AG04450 (cell line): ENCODE data around the gene MCTP1. TPM values are rescaled to one million over a fixed set of nuclear protein-coding genes. Genes with fewer than 3 reads are reported as not detected.

Experiments
- CTCF ChIA-PET: fragments of 300-600, 350-600 bp; formaldehyde crosslinking; extraction: SDS; loops from one replicate; lab custom pipeline; 2022; ENCODE audit warnings: antibody characterized with exemption, inconsistent platforms; lab: Charles Lee
- POLR2A ChIA-PET: fragments of 350-600 bp; formaldehyde crosslinking; extraction: SDS; loops from one replicate; lab custom pipeline; 2021; ENCODE audit warnings: antibody characterized with exemption, inconsistent platforms; lab: Yijun Ruan, JAX
- DNase-seq: peaks from one replicate; pipeline ENCODE4 v3.0.0-alpha.2; 2011; ENCODE audit warnings: low read depth, low spot score
- H3K27ac ChIP-seq: one replicate; pipeline ENCODE4 v1.5.1; 2012; ENCODE audit warnings: low read depth, low read length, control low read depth
- H3K27me3 ChIP-seq: one replicate; pipeline ENCODE4 v1.6.0; 2012; ENCODE audit warnings: low read length; ENCODE audit not compliant: control insufficient read depth, insufficient read depth
- H3K4me3 ChIP-seq: 2 replicates; pipeline ENCODE4 v1.5.1; 2011; ENCODE audit warnings: mild to moderate bottlenecking, low read depth, low read length, control low read depth
- H3K9me3 ChIP-seq: 2 replicates; pipeline ENCODE4 v1.5.1; 2012; ENCODE audit warnings: low read length; ENCODE audit not compliant: control insufficient read depth, insufficient read depth
- CTCF ChIP-seq: IDR thresholded peaks from 2 replicates; pipeline ENCODE4 v1.5.1; 2011; ENCODE audit warnings: low read depth, low read length, control low read depth, inconsistent platforms
- polyA plus RNA-seq: library from polyadenylated mRNA; depleted of rRNA; stranded (reverse); fragments of >200 nt; gene quantifications from 2 replicates; pipeline ENCODE4 v1.2.3, GENCODE V29; 2011

MCTP1 gene
- polyA plus RNA-seq, 1 experiment = 0.66 TPM

GRCh38 chr5:95153511-95153910 is 131.4 kb downstream of the MCTP1 start:
- H3K9me3 ChIP-seq = no peaks in the 10 kb centered on the region
- POLR2A ChIA-PET = no interaction called here
- CTCF ChIA-PET = no interaction called here
- no peak overlapping the region for H3K4me3 ChIP-seq
- H3K27ac ChIP-seq = no peak overlapping the region
- H3K27me3 ChIP-seq = no peaks in the 10 kb centered on the region
- TF ChIP-seq CTCF = no peak
- DNase-seq = no peak

GRCh38 chr5:95152535-95152934 is 132.4 kb downstream of the MCTP1 start:
- no peak for TF ChIP-seq CTCF
- H3K27me3 ChIP-seq = no peaks in the 10 kb centered on the region
- no peaks in the 10 kb centered on the region for H3K9me3 ChIP-seq
- no peak overlapping the region for H3K4me3 ChIP-seq
- no peak overlapping the region for H3K27ac ChIP-seq
- ChIA-PET CTCF (interaction anchor here (0.5 to 0.6 kb wide), 2 partner anchors 108 to 146 kb away, joined by 3 to 4 read pairs; no protein-coding TSS in a partner anchor), POLR2A (no interaction called here)
- no peak for DNase-seq

GRCh38 chr5:95152131-95152530 is 132.8 kb downstream of the MCTP1 start:
- ChIA-PET CTCF (interaction anchor here (0.5 to 0.6 kb wide), 2 partner anchors 109 to 147 kb away, joined by 3 to 4 read pairs; no protein-coding TSS in a partner anchor), POLR2A (no interaction called here)
- Histone ChIP-seq H3K9me3 (no peaks in the 10 kb centered on the region), H3K27ac (no peak overlapping the region), H3K4me3 (no peak overlapping the region), H3K27me3 (no peaks in the 10 kb centered on the region)
- TF ChIP-seq CTCF = no peak
- no peak for DNase-seq

- CTCF ChIA-PET = no interaction called here
Measured at GRCh38 chr5:95151694-95152093, 133.2 kb downstream of the MCTP1 start.

GRCh38 chr5:95149387-95149786 is 135.5 kb downstream of the MCTP1 start:
- DNase-seq = no peak
- no peak for TF ChIP-seq CTCF
- POLR2A ChIA-PET = no interaction called here
- Histone ChIP-seq H3K27me3 (no peaks in the 10 kb centered on the region), H3K4me3 (no peak overlapping the region), H3K9me3 (no peaks in the 10 kb centered on the region), H3K27ac (no peak overlapping the region)
- CTCF ChIA-PET = no interaction called here

More at GRCh38 chr5:95151694-95152093, 133.2 kb downstream of the MCTP1 start:
- DNase-seq = no peak
- H3K27ac ChIP-seq = no peak overlapping the region
- no peaks in the 10 kb centered on the region for H3K27me3 ChIP-seq
- POLR2A ChIA-PET = no interaction called here
- no peak for TF ChIP-seq CTCF
- H3K9me3 ChIP-seq = no peaks in the 10 kb centered on the region
- H3K4me3 ChIP-seq = no peak overlapping the region
